Measurements from ENCODE around the gene LAMC1. TPM values are rescaled to one million over a fixed set of nuclear protein-coding genes. Genes with fewer than 3 reads are reported as not detected.

Gene LAMC1
- total and polyA plus RNA-seq, 3 donors from 2014 or later = 64.5 to 112 (median 106) TPM

DNA sequence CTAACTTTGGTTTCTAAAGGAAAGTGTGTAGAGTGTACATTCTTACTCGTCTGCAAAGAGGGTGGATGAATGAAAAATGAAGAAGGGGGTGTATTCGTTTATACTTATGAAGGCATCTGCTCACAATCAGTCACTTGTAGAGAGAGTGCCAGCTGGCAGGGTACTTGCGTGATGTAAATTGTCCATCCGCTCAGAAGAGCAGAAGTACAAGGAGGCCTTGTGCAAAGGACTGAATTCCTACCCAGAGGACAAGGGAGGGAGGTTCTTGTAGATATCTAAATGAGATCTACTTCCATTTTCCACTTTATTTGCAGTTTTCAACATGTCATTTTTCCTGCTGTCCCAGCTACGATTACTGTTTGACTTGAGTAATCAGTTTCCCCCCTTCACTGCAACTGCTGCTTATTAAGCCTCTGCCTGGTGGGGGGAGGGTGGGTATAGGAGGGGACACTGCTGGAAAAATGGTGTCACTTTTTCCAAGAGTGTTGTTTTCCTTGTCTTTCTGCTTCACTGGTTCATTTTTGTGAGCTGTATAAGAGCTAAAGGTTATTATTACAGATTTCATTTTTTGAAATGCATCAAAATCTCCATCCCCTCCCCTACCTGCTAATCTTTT is 67.3 kb downstream of the LAMC1 start:
- Histone ChIP-seq H3K36me3 (ENCODE audit: low read depth, missing control alignments) (no peaks in the 10 kb centered on the region), H3K27ac (peak overlapping the region; percentile 6 to 60)
- TF ChIP-seq, protein P1, sequence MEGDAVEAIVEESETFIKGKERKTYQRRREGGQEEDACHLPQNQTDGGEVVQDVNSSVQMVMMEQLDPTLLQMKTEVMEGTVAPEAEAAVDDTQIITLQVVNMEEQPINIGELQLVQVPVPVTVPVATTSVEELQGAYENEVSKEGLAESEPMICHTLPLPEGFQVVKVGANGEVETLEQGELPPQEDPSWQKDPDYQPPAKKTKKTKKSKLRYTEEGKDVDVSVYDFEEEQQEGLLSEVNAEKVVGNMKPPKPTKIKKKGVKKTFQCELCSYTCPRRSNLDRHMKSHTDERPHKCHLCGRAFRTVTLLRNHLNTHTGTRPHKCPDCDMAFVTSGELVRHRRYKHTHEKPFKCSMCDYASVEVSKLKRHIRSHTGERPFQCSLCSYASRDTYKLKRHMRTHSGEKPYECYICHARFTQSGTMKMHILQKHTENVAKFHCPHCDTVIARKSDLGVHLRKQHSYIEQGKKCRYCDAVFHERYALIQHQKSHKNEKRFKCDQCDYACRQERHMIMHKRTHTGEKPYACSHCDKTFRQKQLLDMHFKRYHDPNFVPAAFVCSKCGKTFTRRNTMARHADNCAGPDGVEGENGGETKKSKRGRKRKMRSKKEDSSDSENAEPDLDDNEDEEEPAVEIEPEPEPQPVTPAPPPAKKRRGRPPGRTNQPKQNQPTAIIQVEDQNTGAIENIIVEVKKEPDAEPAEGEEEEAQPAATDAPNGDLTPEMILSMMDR (IDR thresholded peaks at IDR 0.05) = no peak
- TF ChIP-seq POLR2A (IDR thresholded peaks at IDR 0.05) = no peak

DNA sequence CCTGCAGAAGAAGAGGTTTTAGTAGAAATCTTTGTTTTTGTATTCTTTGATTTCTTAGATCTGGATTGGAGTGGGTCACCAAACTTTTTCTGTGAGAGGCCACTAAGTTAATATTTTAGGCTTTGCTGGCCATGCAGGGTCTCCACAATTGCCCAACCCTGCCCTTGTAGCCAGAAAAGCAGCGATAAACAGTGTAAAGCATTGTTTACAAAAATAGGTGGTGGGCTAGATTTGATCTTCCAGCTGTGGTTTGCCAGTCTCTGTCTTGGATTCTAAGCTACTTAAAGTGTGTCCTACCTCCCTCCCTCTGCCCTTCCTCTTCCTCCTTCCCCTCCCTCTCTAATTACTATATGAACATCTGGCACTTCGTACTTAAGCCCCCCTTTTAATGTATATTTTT is 68.0 kb downstream of the LAMC1 start:
- TF ChIP-seq, protein P1 (IDR thresholded peaks at IDR 0.05) = no peak
- no peak overlapping the region for H3K4me3 ChIP-seq
- no peak for DNase-seq
- no peaks in the 10 kb centered on the region for H3K9me3 ChIP-seq
- no peaks in the 10 kb centered on the region for H3K27me3 ChIP-seq
- no peaks in the 10 kb centered on the region for H3K36me3 ChIP-seq (ENCODE audit: low read depth, missing control alignments)
- peak overlapping the region; percentile 6 to 60 for H3K27ac ChIP-seq
- intact Hi-C loops (cut with DNase I; ENCODE audit: low total_unique reads) = no loop called here
- H3K4me1 ChIP-seq = peaks cover 10% of the 10 kb centered on the region
- 62 to 72% methylated on average over 2 of the region's 2 CpGs for WGBS, 2 donors

More for the DNA sequence above, 67.3 kb downstream of the LAMC1 start:
- Histone ChIP-seq H3K4me3 (no peak overlapping the region), H3K4me1 (peaks cover 10% of the 10 kb centered on the region), H3K27me3 (no peaks in the 10 kb centered on the region), H3K9me3 (no peaks in the 10 kb centered on the region)
- 43 to 61% methylated on average over 5 of the region's 5 CpGs for WGBS, 2 donors
- DNase-seq = peak; percentile 80
- intact Hi-C loops (cut with DNase I; ENCODE audit: low total_unique reads) = no loop called here

DNA sequence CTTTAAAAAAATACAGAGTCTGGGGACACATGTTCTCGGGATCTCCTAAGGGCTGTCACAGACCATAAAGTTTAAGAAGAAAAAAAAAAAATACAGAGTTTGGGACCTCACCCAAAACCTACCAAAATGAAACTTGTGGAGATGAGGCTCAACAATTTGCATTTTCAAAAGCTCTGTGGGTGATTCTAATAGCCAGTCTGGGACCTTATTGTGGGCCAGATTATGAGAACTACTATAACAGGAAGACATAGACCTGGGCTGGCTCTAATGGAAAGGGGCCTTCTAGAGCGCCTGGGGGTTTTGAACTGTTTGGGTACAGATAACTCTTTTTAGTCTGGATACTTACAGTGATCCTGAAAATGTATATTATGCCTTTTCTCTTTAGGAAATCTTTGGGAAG is 69.1 kb downstream of the LAMC1 start:
- Histone ChIP-seq H3K27me3 (no peaks in the 10 kb centered on the region), H3K4me3 (no peak overlapping the region), H3K36me3 (ENCODE audit: low read depth, missing control alignments) (no peaks in the 10 kb centered on the region), H3K4me1 (peaks cover 19% of the 10 kb centered on the region), H3K27ac (no peak overlapping the region), H3K9me3 (no peaks in the 10 kb centered on the region)
- TF ChIP-seq POLR2A (IDR thresholded peaks at IDR 0.05) = no peak
- TF ChIP-seq, protein P1 (IDR thresholded peaks at IDR 0.05) = no peak
- no peak for DNase-seq
- intact Hi-C loops (cut with DNase I; ENCODE audit: low total_unique reads) = no loop called here
- WGBS, 2 donors = 69 to 88% methylated on average over 2 of the region's 2 CpGs

DNA sequence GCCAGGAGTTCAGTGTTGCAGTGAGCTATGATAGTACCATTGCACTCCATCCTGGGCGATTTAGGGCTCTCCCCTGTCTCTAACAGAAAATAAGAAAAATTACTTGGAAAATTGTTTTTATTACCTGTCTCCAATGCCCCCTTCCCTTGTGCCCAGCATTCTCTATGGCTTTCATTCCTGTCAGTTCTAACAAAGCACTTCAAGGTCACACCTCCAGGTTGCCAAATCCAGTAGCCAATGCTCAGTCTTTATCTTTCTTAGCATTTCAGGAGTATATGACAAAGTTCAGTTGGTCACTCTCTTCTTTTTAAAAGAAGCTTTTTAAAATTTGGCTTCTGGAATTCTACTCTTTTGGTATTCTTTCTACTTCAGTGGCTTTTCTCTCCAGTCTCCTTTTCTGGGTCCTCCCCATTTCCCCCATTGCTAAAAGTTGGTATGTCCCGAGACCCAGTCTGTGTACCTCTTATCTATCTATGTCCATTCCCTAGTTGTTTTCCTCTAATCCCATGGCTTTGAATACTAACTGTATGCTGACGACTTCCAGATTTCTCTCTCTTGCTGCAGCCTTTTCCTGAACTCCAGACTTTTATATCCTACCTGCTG is 69.9 kb downstream of the LAMC1 start:
- no peak for DNase-seq
- intact Hi-C loops (cut with DNase I; ENCODE audit: low total_unique reads) = no loop called here
- H3K4me1 ChIP-seq = peaks cover 25% of the 10 kb centered on the region
- no peak overlapping the region for H3K4me3 ChIP-seq
- peak overlapping the region in 1 of 2 donors; percentile 4 for H3K27ac ChIP-seq
- H3K27me3 ChIP-seq = no peaks in the 10 kb centered on the region
- no peaks in the 10 kb centered on the region for H3K9me3 ChIP-seq
- 76 to 88% methylated on average over 3 of the region's 3 CpGs for WGBS, 2 donors
- H3K36me3 ChIP-seq (ENCODE audit: low read depth, missing control alignments) = no peaks in the 10 kb centered on the region
- TF ChIP-seq, protein P1 (IDR thresholded peaks at IDR 0.05) = no peak
- TF ChIP-seq POLR2A (IDR thresholded peaks at IDR 0.05) = no peak
